ENCODE measurements around the gene AGPAT2. TPM values are rescaled to one million over a fixed set of nuclear protein-coding genes. Genes with fewer than 3 reads are reported as not detected.
A peak's percentile ranks its signal among the peaks of the same experiment; 100 is the strongest.

Gene AGPAT2
- total RNA-seq (100 to 1,000 TPM; 127 to 170 TPM), polyA plus RNA-seq (ENCODE audit: insufficient read length in 6 of 6) (10 to 100 TPM; 24.9 to 48.3 (median 31.9) TPM)
- long read RNA-seq, donor 1, transcript AGPAT2-202 (6 exons, 1,512 nt), result major isoform, 38 of 45 reads
- long read RNA-seq, donor 1, transcript AGPAT2-204 (4 exons, 808 nt), result minor isoform, 7 of 45 reads
- long read RNA-seq, donor 1, partial matches to known transcripts, result 0 of 45 reads
- long read RNA-seq, donor 1, other reads (novel, unspliced or antisense), result 0 of 45 reads
- long read RNA-seq, donor 2, transcript AGPAT2-202 (6 exons, 1,512 nt), result major isoform, 19 of 21 reads
- long read RNA-seq, donor 2, partial matches to known transcripts, result 0 of 21 reads
- long read RNA-seq, donor 2, other reads (novel, unspliced or antisense), result 0 of 21 reads
- long read RNA-seq, donor 3, transcript AGPAT2-202 (6 exons, 1,512 nt), result major isoform, 18 of 19 reads
- long read RNA-seq, donor 3, partial matches to known transcripts, result 0 of 19 reads
- long read RNA-seq, donor 3, other reads (novel, unspliced or antisense), result 0 of 19 reads
- long read RNA-seq, donor 4, transcript AGPAT2-202 (6 exons, 1,512 nt), result major isoform, 287 of 317 reads
- long read RNA-seq, donor 4, transcript AGPAT2-201 (5 exons, 1,391 nt), result minor isoform, 12 of 317 reads
- long read RNA-seq, donor 4, partial matches to known transcripts, result 6 of 317 reads
- long read RNA-seq, donor 4, other reads (novel, unspliced or antisense), result 10 of 317 reads
- long read RNA-seq, donor 5, transcript AGPAT2-202 (6 exons, 1,512 nt), result major isoform, 31 of 37 reads
- long read RNA-seq, donor 5, partial matches to known transcripts, result 0 of 37 reads
- long read RNA-seq, donor 5, other reads (novel, unspliced or antisense), result 0 of 37 reads
- long read RNA-seq, donor 6, transcript AGPAT2-202 (6 exons, 1,512 nt), result major isoform, 18 of 19 reads
- long read RNA-seq, donor 6, partial matches to known transcripts, result 0 of 19 reads
- long read RNA-seq, donor 6, other reads (novel, unspliced or antisense), result 0 of 19 reads
- long read RNA-seq, donor 7, transcript AGPAT2-202 (6 exons, 1,512 nt), result major isoform, 18 of 51 reads
- long read RNA-seq, donor 7, transcript AGPAT2-204 (4 exons, 808 nt), result minor isoform, 7 of 51 reads
- long read RNA-seq, donor 7, partial matches to known transcripts, result 26 of 51 reads
- long read RNA-seq, donor 7, other reads (novel, unspliced or antisense), result 0 of 51 reads
- long read RNA-seq, donor 8, transcript AGPAT2-204 (4 exons, 808 nt), result minor isoform, 15 of 49 reads
- long read RNA-seq, donor 8, transcript AGPAT2-202 (6 exons, 1,512 nt), result major isoform, 32 of 49 reads
- long read RNA-seq, donor 8, partial matches to known transcripts, result 0 of 49 reads
- long read RNA-seq, donor 8, other reads (novel, unspliced or antisense), result 0 of 49 reads
- long read RNA-seq, donor 9, result 0 reads
- long read RNA-seq, donor 10, transcript AGPAT2-202 (6 exons, 1,512 nt), result major isoform, 400 of 441 reads
- long read RNA-seq, donor 10, transcript AGPAT2-201 (5 exons, 1,391 nt), result minor isoform, 22 of 441 reads
- long read RNA-seq, donor 10, partial matches to known transcripts, result 10 of 441 reads
- long read RNA-seq, donor 10, other reads (novel, unspliced or antisense), result 6 of 441 reads
- long read RNA-seq, donor 11, transcript AGPAT2-202 (6 exons, 1,512 nt), result major isoform, 8 of 8 reads
- long read RNA-seq, donor 11, partial matches to known transcripts, result 0 of 8 reads
- long read RNA-seq, donor 11, other reads (novel, unspliced or antisense), result 0 of 8 reads
- long read RNA-seq, donor 12, transcript AGPAT2-202 (6 exons, 1,512 nt), result major isoform, 22 of 130 reads
- long read RNA-seq, donor 12, partial matches to known transcripts, result 83 of 130 reads
- long read RNA-seq, donor 12, other reads (novel, unspliced or antisense), result 21 of 130 reads

DNA sequence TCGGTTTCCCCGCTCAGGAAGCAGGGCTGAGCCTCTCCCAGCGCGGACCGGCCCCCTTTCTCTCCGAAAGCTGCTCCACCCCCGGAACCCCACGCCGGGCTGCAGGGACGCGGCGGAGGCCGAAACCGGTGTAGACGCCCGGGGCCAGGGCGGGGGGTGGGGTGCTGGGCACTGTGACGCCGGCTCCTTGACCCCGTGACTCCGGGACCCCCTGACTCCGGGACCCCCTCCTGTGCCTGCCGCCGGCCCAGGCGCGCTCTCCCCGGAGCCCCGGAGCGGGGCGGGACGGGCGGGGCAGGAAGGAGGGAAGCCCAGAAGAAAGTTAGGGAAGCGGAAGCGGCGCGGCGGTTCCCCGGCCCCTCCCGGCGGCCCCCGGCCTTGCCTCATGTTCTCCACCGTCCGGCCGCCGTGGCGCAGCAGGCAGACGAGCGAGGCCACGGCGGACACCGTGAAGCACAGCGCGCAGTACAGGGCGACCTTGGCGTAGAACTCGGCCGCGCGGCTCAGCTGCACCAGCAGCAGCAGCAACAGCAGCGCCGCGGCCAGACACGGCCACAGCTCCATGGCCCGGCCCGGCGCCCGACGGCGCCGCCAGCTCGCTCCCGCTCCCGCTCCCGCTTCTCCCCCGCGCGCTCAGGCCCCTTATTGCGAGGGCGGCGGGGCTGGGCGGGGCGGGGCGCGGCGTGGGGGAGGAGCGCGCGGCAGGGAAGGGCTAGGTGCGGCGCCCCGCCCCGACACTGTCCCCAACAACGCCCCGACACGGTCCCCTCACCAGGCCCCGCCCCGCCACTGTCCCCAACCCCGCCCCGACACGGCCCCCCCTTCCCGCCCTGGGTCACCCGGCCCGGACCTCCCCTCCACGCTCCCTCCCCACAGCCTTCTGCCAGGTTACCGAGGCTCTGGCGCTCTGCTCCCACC lies at the start of gene AGPAT2:
Gene AGPAT2, minus strand, starts transcription at position 664 of the 918 bp plus-strand sequence. Its CDS starts 100 bp downstream, at position 564.
- ATAC-seq (peak; percentile 80), DNase-seq (peak in 3 of 4 donors; percentile 64 to 95 (median 89))
- H3K27me3 ChIP-seq, result no peaks in the 10 kb centered on the region
- TF ChIP-seq, protein P1, sequence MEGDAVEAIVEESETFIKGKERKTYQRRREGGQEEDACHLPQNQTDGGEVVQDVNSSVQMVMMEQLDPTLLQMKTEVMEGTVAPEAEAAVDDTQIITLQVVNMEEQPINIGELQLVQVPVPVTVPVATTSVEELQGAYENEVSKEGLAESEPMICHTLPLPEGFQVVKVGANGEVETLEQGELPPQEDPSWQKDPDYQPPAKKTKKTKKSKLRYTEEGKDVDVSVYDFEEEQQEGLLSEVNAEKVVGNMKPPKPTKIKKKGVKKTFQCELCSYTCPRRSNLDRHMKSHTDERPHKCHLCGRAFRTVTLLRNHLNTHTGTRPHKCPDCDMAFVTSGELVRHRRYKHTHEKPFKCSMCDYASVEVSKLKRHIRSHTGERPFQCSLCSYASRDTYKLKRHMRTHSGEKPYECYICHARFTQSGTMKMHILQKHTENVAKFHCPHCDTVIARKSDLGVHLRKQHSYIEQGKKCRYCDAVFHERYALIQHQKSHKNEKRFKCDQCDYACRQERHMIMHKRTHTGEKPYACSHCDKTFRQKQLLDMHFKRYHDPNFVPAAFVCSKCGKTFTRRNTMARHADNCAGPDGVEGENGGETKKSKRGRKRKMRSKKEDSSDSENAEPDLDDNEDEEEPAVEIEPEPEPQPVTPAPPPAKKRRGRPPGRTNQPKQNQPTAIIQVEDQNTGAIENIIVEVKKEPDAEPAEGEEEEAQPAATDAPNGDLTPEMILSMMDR (IDR thresholded peaks at IDR 0.05), result no peak
- no peaks in the 10 kb centered on the region for H3K36me3 ChIP-seq
- peaks cover 24 to 79% of the 10 kb centered on the region in 2 donors for H3K4me1 ChIP-seq
- no peaks in the 10 kb centered on the region for H3K9me3 ChIP-seq
- H3K4me3 ChIP-seq, result peak within 1 kb of the TSS; percentile 92 to 94
- intact Hi-C loops (cut with DNase I), result no loop called here
- H3K27ac ChIP-seq, result peak within 1 kb of the TSS; percentile 85 to 99

DNA sequence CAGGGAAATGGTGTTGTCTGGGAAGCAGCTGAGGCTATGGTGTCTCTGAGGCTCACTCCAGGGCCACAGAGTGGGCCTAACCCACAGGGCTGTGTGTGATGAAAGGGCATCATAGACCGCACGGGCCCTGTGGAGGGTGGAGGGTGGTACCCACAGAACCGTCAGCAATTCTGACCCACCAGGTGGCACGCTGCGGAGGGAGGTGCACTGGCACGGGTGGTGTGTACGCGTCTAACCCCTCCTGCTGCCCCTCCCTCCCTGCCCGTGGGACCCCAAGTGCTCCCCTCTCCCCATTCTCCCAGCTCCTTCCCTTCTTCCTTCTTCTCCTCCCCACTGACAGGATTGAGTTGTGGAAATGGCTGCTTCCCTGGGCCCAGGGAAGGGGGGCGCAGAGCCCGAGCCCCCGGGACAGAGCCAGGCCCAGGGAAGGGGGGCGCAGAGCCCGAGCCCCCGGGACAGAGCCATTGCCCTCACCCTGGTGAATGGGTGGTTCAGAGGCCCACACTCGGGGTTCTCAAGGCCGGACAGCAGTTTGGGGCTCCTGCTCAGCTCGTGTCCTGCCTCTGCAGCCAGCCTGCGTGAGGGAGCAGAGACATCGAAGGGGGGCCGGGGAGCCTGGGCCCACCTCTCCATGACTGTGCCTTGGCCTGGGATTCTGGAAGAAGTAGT lies 48.7 kb upstream of the AGPAT2 start:
- H3K36me3 ChIP-seq, result no peaks in the 10 kb centered on the region
- no peak for DNase-seq
- intact Hi-C loops (cut with DNase I), result no loop called here
- H3K4me1 ChIP-seq, result peaks cover 2% of the 10 kb centered on the region in 2 donors
- H3K4me3 ChIP-seq, result no peak overlapping the region
- H3K27ac ChIP-seq, result no peak overlapping the region
- H3K9me3 ChIP-seq, result no peaks in the 10 kb centered on the region
- no peak for ATAC-seq
- H3K27me3 ChIP-seq, result peaks cover 0 to 19% of the 10 kb centered on the region in 2 donors
- TF ChIP-seq, protein P1 (IDR thresholded peaks at IDR 0.05), result no peak

DNA sequence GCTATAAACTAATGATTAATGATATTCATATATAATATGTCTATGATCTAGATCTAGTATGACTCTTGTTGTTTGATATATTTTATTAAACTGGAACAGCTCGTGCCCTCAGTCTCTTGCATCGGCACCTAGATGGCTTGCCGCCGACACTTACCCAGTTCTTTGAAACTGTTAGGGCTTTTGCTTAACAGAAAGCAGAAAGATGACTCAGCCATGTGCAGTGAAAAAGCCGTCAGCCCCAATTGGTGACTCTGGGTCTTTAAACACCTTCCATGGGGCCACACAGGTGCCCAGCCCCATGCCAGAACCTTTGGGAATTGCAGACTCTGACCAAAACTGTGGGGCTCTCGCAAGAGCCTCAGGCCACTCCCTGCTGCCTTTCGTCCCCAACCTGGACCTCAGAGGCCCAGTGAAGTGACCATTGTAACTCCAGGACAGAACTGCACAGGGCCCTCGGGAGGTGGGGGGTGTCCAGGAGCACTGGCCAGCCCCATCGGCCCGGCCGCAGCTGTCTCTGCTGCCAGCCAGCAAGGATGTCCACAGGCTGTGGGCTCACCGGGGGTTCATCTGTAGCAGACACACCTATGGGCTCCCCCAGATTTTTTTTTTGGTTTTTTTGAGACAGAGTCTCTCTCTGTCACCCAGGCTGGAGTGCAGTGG lies 47.7 kb upstream of the AGPAT2 start:
- Histone ChIP-seq H3K4me3 (no peak overlapping the region), H3K36me3 (no peaks in the 10 kb centered on the region), H3K27me3 (peaks cover 0 to 9% of the 10 kb centered on the region in 2 donors), H3K27ac (no peak overlapping the region), H3K9me3 (no peaks in the 10 kb centered on the region), H3K4me1 (no peaks in the 10 kb centered on the region)
- TF ChIP-seq, protein P1 (IDR thresholded peaks at IDR 0.05), result no peak
- peak in 1 of 4 donors; percentile 54 for DNase-seq
- no peak for ATAC-seq
- intact Hi-C loops (cut with DNase I), result no loop called here

Data from left lung (tissue), 14 donors.